Mucosa of stomach (tissue), 1 donor: ENCODE data around the gene FOXL1.

Experiments used
- H3K27me3 ChIP-seq: one replicate; pipeline ENCODE4 v1.7.0; 2013; ENCODE audit warnings: mild to moderate bottlenecking, low read length; ENCODE audit not compliant: control insufficient read depth, insufficient read depth
- H3K36me3 ChIP-seq: one replicate; pipeline ENCODE4 v1.7.0; 2013; ENCODE audit warnings: low read length; ENCODE audit not compliant: control insufficient read depth, insufficient read depth
- H3K4me1 ChIP-seq: one replicate; pipeline ENCODE4 v1.7.0; 2013; ENCODE audit warnings: mild to moderate bottlenecking, low read length; ENCODE audit not compliant: control insufficient read depth, insufficient read depth
- H3K4me3 ChIP-seq: one replicate; pipeline ENCODE4 v1.7.0; 2013; ENCODE audit warnings: low read length
- H3K9ac ChIP-seq: one replicate; pipeline ENCODE4 v1.7.0; 2013; ENCODE audit warnings: mild to moderate bottlenecking, low read length, moderate library complexity
- H3K9me3 ChIP-seq: one replicate; pipeline ENCODE4 v1.7.0; 2013; ENCODE audit warnings: mild to moderate bottlenecking, low read length, moderate library complexity; ENCODE audit not compliant: control insufficient read depth
- donor health status: Pancreatic carcinoma.

FOXL1 gene

GRCh38 chr16:86565644-86566511 lies 12.5 kb upstream of the FOXL1 start:
- H3K9me3 ChIP-seq, result no peaks in the 10 kb centered on the region
- H3K9ac ChIP-seq, result no peak overlapping the region
- no peaks in the 10 kb centered on the region for H3K36me3 ChIP-seq
- no peak overlapping the region for H3K4me3 ChIP-seq
- peaks cover 76% of the 10 kb centered on the region for H3K27me3 ChIP-seq
- no peaks in the 10 kb centered on the region for H3K4me1 ChIP-seq

- Histone ChIP-seq H3K4me1 (no peaks in the 10 kb centered on the region), H3K27me3 (peaks cover 79% of the 10 kb centered on the region), H3K9me3 (no peaks in the 10 kb centered on the region), H3K36me3 (no peaks in the 10 kb centered on the region), H3K4me3 (no peak within 1 kb of the TSS), H3K9ac (no peak within 1 kb of the TSS)
Observed at GRCh38 chr16:86566601-86566965, 11.8 kb upstream of the FOXL1 start, which contains the start of gene FOXC2. TSS of gene FOXC2 (plus strand) at chr16:86566829. CDS start at chr16:86567336, 507 bp downstream.

- Histone ChIP-seq H3K27me3 (peaks cover 85% of the 10 kb centered on the region), H3K9me3 (no peaks in the 10 kb centered on the region), H3K4me1 (no peaks in the 10 kb centered on the region), H3K4me3 (no peak overlapping the region), H3K9ac (no peak overlapping the region), H3K36me3 (no peaks in the 10 kb centered on the region)
Observed at GRCh38 chr16:86566966-86567700, 11.2 kb upstream of the FOXL1 start.

- Histone ChIP-seq H3K4me1 (no peaks in the 10 kb centered on the region), H3K36me3 (no peaks in the 10 kb centered on the region), H3K9me3 (no peaks in the 10 kb centered on the region), H3K27me3 (peaks cover 92% of the 10 kb centered on the region), H3K9ac (no peak overlapping the region), H3K4me3 (no peak overlapping the region)
Observed at GRCh38 chr16:86567701-86568581, 10.4 kb upstream of the FOXL1 start.

GRCh38 chr16:86568677-86569623 lies 9.4 kb upstream of the FOXL1 start:
- Histone ChIP-seq H3K4me1 (no peaks in the 10 kb centered on the region), H3K9ac (no peak overlapping the region), H3K4me3 (no peak overlapping the region), H3K36me3 (no peaks in the 10 kb centered on the region), H3K9me3 (no peaks in the 10 kb centered on the region), H3K27me3 (peaks cover 95% of the 10 kb centered on the region)

GRCh38 chr16:86569701-86570447 lies 8.5 kb upstream of the FOXL1 start:
- no peaks in the 10 kb centered on the region for H3K4me1 ChIP-seq
- H3K36me3 ChIP-seq, result no peaks in the 10 kb centered on the region
- H3K9ac ChIP-seq, result no peak overlapping the region
- no peak overlapping the region for H3K4me3 ChIP-seq
- peaks cover 95% of the 10 kb centered on the region for H3K27me3 ChIP-seq
- no peaks in the 10 kb centered on the region for H3K9me3 ChIP-seq

GRCh38 chr16:86570558-86571529 lies 7.5 kb upstream of the FOXL1 start:
- H3K4me1 ChIP-seq, result peaks cover 8% of the 10 kb centered on the region
- H3K9ac ChIP-seq, result no peak overlapping the region
- no peak overlapping the region for H3K4me3 ChIP-seq
- H3K9me3 ChIP-seq, result no peaks in the 10 kb centered on the region
- no peaks in the 10 kb centered on the region for H3K36me3 ChIP-seq
- peaks cover 94% of the 10 kb centered on the region for H3K27me3 ChIP-seq

GRCh38 chr16:86571530-86571915 lies 6.8 kb upstream of the FOXL1 start:
- H3K27me3 ChIP-seq, result peaks cover 94% of the 10 kb centered on the region
- H3K9ac ChIP-seq, result no peak overlapping the region
- H3K9me3 ChIP-seq, result no peaks in the 10 kb centered on the region
- H3K4me1 ChIP-seq, result peaks cover 15% of the 10 kb centered on the region
- no peaks in the 10 kb centered on the region for H3K36me3 ChIP-seq
- no peak overlapping the region for H3K4me3 ChIP-seq

- H3K4me1 ChIP-seq, result peaks cover 17% of the 10 kb centered on the region
- H3K4me3 ChIP-seq, result no peak overlapping the region
- H3K9ac ChIP-seq, result no peak overlapping the region
- peaks cover 94% of the 10 kb centered on the region for H3K27me3 ChIP-seq
- H3K9me3 ChIP-seq, result no peaks in the 10 kb centered on the region
- no peaks in the 10 kb centered on the region for H3K36me3 ChIP-seq
Observed at GRCh38 chr16:86572041-86572521, 6.3 kb upstream of the FOXL1 start.

- Histone ChIP-seq H3K27me3 (peaks cover 94% of the 10 kb centered on the region), H3K9me3 (no peaks in the 10 kb centered on the region), H3K9ac (no peak overlapping the region), H3K36me3 (no peaks in the 10 kb centered on the region), H3K4me3 (no peak overlapping the region), H3K4me1 (peaks cover 17% of the 10 kb centered on the region)
Observed at GRCh38 chr16:86572606-86573005, 5.7 kb upstream of the FOXL1 start.
